ENCODE measurements around the gene AUTS2.

The AUTS2 gene

GRCh38 chr7:70479153-70480021, 881.1 kb downstream of the AUTS2 start:
- FAIRE-seq (no peak), DNase-seq (ENCODE audit: low spot score) (no peak)

- DNase-seq (ENCODE audit: low spot score) (no peak), FAIRE-seq (no peak)
Observed at GRCh38 chr7:70480927-70481569, 882.8 kb downstream of the AUTS2 start.

DNA sequence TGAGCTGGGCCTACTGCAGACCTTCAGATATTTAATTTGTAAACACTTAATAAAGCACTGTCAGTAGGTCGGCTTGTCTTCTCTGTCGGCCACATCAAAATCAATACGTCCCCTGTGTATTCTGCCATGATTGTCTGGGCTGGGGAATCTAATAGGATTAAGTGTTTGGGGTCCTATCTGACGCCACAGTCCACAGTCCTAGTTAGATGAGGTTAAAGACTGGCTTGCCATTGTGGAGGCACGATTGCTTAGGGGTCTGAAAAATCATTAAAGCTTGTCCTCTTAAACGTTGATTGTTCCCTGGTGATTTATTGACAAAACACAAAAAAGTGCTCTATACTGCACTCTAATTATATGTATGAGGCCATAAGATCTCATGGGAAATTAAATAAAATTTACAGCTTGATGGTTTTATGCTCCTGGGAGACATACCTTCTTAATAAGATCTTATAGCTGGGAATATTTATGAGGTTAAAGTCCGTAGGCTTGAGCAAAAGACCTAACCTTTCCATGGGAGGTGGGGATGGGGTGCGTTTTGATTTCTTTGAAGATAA, 883.4 kb downstream of the AUTS2 start:
- FAIRE-seq (no peak), DNase-seq (ENCODE audit: low spot score) (no peak)

DNA sequence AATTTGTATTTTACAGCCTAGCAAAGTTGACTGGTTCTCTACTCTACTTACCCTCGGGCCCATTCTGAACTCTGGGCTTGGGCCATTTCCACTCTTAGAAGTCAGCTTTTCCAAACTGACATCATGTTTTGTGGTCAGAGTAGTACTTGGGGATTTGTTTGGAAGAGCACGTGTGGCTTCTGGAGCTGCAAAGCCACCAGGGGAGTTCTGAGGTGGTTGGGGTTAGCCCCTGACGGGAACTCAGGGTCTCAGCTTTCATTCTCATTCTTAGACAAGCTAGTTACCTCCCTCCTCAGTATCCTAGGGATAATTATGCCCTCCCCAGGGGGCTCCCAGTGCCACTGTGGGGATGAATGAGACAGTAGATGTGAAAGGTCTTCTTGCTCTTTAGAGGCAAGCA, 886.0 kb downstream of the AUTS2 start:
- DNase-seq (ENCODE audit: low spot score) (no peak), FAIRE-seq (no peak)

DNA sequence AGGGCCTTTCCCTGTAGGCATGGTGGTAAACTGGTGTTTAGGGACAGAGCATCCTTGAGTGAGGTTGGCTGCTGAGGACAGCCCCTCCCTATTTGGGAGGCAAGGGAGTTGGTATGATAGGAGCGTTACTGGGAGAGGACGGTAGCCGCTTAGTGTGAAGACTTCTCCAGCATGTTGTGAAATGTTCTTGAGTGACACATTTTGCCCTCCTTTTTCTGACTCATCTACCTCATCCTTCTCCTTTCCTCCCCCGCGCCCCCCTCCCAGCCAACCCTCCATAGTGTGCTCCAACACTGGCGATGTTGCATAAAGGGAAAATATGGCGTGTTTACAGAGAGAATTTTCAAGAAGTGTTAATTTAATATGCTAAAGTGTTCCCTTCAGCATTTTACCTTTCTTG, 888.7 kb downstream of the AUTS2 start:
- FAIRE-seq (no peak), DNase-seq (ENCODE audit: low spot score) (no peak)

GRCh38 chr7:70487428-70487827, 889.2 kb downstream of the AUTS2 start:
- FAIRE-seq: no peak
- DNase-seq (ENCODE audit: low spot score): no peak

DNA sequence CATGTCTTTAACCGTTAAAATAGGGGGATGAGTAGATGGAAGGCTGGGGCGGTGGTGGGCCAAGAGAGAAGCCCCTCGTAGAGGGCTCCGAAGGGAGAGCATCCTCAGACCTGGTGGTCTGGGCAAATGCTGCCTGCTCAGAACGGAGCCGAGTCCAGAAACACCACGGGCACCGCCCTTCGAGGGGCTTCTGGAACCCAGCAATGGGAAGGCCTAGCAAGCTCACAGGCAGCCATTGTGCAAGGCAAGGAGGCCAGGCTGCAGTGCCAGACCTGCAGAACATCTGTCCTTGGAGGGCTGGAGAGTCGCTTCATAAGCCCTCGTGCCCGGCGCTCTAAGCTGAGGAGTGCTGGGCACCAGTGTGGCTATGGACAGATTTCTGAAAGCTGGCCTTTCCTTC, 889.6 kb downstream of the AUTS2 start:
- DNase-seq (ENCODE audit: low spot score) (no peak), FAIRE-seq (no peak)

- no peak for FAIRE-seq
Observed at GRCh38 chr7:70489813-70490212, 891.5 kb downstream of the AUTS2 start.

DNA sequence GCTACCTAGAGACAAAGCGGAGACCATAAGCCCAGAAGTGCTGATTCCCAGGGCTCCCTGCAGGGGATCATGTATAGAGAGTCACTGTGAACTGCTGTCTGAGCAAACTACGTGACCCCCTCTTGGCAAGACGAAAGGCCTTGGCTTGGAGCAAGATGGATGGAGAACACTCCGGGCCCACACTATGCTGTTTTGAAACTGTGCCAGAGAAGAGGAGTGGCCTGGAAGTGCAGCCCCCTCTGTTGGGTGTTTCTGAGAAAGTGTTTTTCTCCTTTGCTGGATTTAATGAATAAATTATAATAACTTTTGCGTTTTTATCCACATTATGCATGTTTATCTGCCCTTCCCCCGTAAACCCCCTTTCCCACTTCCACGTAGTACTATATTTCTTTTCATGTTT, 894.4 kb downstream of the AUTS2 start:
- DNase-seq (ENCODE audit: low spot score) (no peak), FAIRE-seq (no peak)

More at GRCh38 chr7:70489813-70490212, 891.5 kb downstream of the AUTS2 start:
- no peak for DNase-seq (ENCODE audit: low spot score)

- DNase-seq (ENCODE audit: low spot score) (no peak), FAIRE-seq (no peak)
Observed at GRCh38 chr7:70494225-70495032, 896.2 kb downstream of the AUTS2 start.

DNA sequence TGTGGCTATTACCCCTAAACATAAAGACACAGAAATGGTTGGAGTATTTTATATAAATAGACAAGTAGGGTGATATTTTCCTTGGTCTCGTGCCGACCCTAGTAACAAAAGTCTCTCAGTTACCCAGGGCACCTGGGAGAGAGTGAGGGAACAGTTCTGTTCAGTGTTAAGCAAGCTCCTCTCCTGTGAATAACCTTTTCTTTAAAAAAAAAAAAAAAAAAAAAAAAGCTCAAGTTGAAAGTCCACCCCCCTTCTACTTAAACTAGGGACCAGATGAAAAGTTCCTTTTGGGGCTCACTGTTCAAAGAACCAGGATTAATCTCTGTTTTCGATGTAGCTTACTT, 896.7 kb downstream of the AUTS2 start:
- DNase-seq (ENCODE audit: low spot score) (no peak), FAIRE-seq (no peak)

DNA sequence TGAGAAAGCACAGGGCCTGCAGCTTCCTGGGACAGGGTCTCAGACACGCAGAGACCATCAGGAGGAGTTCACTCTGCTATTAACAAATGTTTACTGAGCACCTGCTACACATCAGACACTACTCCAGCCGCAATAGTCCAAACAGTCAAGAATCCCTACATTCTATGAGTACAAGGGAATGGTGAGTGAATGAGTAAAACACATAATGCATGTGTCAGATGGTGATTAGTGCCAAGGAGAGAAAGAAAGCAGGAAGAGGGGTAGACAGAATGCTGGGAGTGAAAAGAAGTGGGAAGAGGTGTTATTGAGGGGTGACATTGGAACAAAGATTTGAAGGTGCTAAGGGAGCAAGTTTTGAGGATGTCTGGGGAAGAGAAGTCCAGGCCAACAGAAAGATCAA, 899.5 kb downstream of the AUTS2 start:
- FAIRE-seq (no peak), DNase-seq (ENCODE audit: low spot score) (no peak)

GRCh38 chr7:70498232-70498992, 900.1 kb downstream of the AUTS2 start:
- DNase-seq (ENCODE audit: low spot score) (no peak), FAIRE-seq (no peak)

DNA sequence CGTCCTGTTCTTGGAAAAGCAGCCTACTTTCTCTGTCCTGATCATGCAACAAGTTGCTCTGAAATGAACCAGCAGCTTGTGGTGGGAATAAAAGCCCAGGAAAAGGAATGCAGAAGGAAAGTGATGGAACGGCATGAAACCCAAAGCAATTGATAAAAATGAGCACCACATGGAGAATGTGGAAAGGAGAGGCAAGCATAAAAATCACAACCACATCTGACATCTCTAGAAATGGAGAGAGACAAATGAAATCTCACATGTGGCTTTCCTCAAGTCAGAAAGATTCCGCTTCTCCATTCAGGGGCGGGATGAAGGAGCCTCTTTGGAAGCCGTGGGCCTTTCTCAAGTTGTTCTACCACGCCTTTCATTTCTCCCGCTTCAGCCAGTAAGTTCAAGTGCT, 902.0 kb downstream of the AUTS2 start:
- FAIRE-seq: no peak
- no peak for DNase-seq (ENCODE audit: low spot score)

DNA sequence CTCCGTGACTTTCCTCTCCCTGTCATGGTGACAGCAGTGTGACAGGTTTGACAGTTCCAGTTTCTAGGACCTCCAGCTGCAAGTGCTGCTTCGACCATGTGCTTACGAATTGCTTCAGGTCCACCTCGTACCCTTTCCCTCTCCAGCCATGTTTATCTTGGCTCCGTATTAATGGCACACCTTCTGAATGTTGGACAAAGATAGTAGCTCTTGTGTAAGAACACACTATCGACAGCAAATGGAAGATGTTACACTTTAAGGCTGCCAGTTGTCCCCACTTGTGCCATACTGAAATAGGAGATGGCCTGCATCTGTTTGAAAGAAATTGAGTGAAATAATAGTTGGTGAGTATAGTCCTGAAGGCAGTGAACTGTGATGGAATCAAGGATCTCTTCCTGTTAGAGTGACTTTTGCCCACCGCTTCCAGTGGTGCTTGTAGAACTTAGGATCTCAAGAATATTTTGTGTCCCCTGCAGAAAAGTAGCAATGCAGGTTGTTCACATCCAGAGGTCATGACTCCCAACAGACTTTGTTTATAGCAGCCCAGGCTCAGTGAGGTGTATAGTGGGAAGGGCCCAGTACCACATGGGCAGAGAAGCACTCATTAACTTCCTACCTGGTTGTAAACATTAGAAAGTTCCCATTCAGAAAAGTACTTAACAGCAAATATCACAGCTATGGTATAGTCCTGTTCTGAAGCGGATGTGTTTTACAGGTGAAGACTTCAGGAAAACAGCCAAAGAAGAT, 904.0 kb downstream of the AUTS2 start:
- FAIRE-seq: no peak

GRCh38 chr7:70504254-70504653, 906.0 kb downstream of the AUTS2 start:
- no peak for FAIRE-seq

More for the DNA sequence above, 904.0 kb downstream of the AUTS2 start:
- DNase-seq (ENCODE audit: low spot score): no peak

DNA sequence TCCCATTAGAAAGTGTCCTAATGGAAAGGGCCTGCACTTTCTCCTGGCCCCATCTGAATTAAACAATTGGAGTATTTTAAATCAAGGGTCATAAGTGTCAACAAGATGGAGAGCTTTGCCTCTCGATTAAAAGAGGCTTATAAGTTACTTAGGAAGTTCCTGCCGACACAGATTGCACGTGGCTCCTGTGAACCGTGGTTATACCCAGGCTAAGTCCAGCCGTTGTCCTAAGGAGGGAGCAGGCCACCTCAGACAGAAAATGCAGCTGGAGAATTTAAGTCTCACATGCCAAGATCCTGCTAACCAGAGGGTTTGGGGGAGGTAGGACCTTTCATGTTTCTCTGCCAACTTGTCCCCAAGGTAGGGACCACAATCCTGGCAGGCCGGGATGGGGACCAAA, 907.2 kb downstream of the AUTS2 start:
- no peak for FAIRE-seq
- DNase-seq (ENCODE audit: low spot score): no peak

More at GRCh38 chr7:70504254-70504653, 906.0 kb downstream of the AUTS2 start:
- no peak for DNase-seq (ENCODE audit: low spot score)

DNA sequence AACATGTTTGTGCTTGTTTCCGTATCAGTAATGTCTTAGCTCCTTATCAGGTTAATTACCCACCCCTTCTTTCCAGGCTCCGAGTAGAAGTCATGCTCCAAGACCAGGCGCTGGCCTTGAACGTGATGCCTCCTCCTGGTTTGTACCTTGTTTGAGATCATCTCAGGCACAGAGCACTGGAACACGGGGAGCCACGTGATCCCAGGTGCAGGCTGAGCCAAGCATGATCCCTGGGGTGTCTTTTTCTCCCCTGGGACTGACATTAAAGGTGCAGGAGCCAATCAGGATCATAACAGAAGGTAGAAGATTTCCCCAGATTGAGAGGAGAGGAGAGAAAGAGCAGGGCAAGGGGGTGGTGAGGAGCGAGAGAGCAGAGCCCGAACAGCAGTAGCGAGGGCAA, 907.6 kb downstream of the AUTS2 start:
- no peak for DNase-seq (ENCODE audit: low spot score)
- no peak for FAIRE-seq

DNA sequence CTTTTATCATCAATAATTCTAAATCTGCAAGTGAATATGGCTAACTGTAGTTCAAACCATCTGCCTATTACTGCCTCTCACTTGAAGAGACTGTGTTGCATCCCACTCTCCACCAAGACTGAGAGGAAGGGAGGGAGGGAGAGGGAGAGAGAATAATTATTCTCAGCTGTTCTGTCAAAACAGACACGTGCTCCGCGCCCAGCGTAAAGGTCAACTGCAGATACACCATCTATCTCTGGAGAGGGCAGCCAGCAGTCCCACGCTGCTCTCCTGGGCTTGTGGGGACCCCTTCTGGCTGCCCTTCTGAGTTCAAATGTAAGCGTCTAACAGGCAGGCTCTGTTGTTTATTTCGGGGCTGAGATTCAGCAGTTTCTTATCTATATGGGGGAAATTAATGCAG, 908.2 kb downstream of the AUTS2 start:
- no peak for FAIRE-seq
- DNase-seq (ENCODE audit: low spot score): no peak

GRCh38 chr7:70512144-70512543, 913.9 kb downstream of the AUTS2 start:
- no peak for DNase-seq (ENCODE audit: low spot score)
- no peak for FAIRE-seq
